ENCODE results near the gene RPS6KC1. TPM values are rescaled to one million over a fixed set of nuclear protein-coding genes. Genes with fewer than 3 reads are reported as not detected.
"Not testable (repeated sequence)": the region's sequence is repeated elsewhere in the genome, so short reads cannot be mapped to it uniquely, and the experiment has no call there.

Gene RPS6KC1
- total and polyA plus RNA-seq, 7 experiments from 2014 or later: 5.4 to 18.9 (median 11.5) TPM

DNA sequence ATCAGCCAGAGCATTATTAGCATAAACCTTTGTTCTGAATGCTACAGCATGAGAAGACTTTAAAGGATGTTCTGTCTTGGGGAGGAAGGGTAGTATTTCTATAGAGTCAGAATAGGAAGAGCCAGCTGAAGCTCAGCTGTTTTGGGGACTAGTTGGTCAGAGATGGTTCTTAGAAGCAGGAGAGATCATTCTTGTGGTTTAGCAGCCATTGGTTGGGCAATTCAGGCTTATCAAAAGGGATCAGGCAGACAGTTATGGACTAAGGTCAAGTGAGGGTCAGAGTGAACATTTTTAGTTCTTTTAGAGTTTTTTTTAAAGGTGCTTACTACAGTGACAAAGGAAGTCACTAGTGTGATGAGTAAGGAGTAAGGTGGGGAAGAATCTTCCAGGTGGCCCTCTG is 245.5 kb downstream of the RPS6KC1 start:
- no peak for ATAC-seq
- H3K4me1 ChIP-seq (ENCODE audit: control insufficient read depth in 2 of 2, insufficient read depth in 2 of 2, low read length in 2 of 2): no peaks in the 10 kb centered on the region
- H3K27me3 ChIP-seq (ENCODE audit: control insufficient read depth in 2 of 2, insufficient read depth in 2 of 2, low read length in 2 of 2): no peaks in the 10 kb centered on the region
- peaks cover 5 to 31% (median 10%) of the 10 kb centered on the region in 11 donors for H3K9me3 Mint-ChIP-seq
- no peak overlapping the region for H3K27ac ChIP-seq (ENCODE audit: low read depth, low read length)
- H3K36me3 Mint-ChIP-seq: peaks cover 0 to 9% (median 8%) of the 10 kb centered on the region in 5 donors
- no peaks in the 10 kb centered on the region for H3K27me3 Mint-ChIP-seq
- H3K36me3 ChIP-seq (ENCODE audit: control insufficient read depth in 2 of 3, insufficient read depth in 3 of 3, low read length in 3 of 3): no peaks in the 10 kb centered on the region
- intact Hi-C loops (cut with micrococcal nuclease): no loop called here
- no peak overlapping the region for H3K4me3 Mint-ChIP-seq
- ChIA-PET POLR2A (no interaction called here), CTCF (no interaction called here)
- H3K27ac Mint-ChIP-seq: no peak overlapping the region
- H3K9me3 ChIP-seq (ENCODE audit: control insufficient read depth in 2 of 3, low read length in 3 of 3): peaks cover 0 to 9% (median 0%) of the 10 kb centered on the region in 3 experiments
- DNase-seq: no peak
- no peaks in the 10 kb centered on the region for H3K4me1 Mint-ChIP-seq
- H3K4me3 ChIP-seq (ENCODE audit: low read length): no peak overlapping the region

GRCh38 chr1:213297021-213297420 is 246.0 kb downstream of the RPS6KC1 start:
- Mint-ChIP-seq H3K36me3 (peaks cover 0 to 9% (median 8%) of the 10 kb centered on the region in 5 donors), H3K27ac (no peak overlapping the region)
- H3K4me3 ChIP-seq (ENCODE audit: low read length): no peak overlapping the region

DNA sequence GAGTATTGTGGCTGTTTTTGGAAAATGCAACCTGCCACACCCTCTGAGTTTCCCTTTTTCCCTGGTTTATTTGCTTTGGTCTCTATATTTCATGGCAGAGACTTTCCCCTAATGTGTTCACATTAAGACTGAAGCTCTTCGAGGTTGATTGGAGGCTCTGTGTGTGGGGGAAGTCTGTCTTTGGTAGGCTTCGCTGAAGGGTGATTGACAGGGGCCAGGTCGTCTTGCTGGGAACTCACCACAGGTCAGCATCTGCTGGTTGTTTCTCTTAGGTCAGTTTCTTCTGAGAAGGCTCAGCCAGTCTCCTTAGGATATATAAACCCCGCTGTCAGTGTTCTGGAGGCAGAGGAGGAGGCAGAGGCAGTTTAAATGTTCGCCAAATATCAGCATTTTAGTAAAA is 249.4 kb downstream of the RPS6KC1 start:
- no peak overlapping the region for H3K4me3 ChIP-seq (ENCODE audit: low read length)
- peaks cover 4 to 29% (median 10%) of the 10 kb centered on the region in 11 donors for H3K9me3 Mint-ChIP-seq
- H3K4me1 Mint-ChIP-seq: no peaks in the 10 kb centered on the region
- DNase-seq (no peak), ATAC-seq (no peak)
- no peaks in the 10 kb centered on the region for H3K4me1 ChIP-seq (ENCODE audit: control insufficient read depth in 2 of 2, insufficient read depth in 2 of 2, low read length in 2 of 2)
- H3K27me3 Mint-ChIP-seq: no peaks in the 10 kb centered on the region
- no peak overlapping the region for H3K27ac ChIP-seq (ENCODE audit: low read depth, low read length)
- POLR2A ChIA-PET: no interaction called here
- H3K9me3 ChIP-seq (ENCODE audit: control insufficient read depth in 2 of 3, low read length in 3 of 3): peaks cover 0 to 9% (median 0%) of the 10 kb centered on the region in 3 experiments
- H3K27me3 ChIP-seq (ENCODE audit: control insufficient read depth in 2 of 2, insufficient read depth in 2 of 2, low read length in 2 of 2): no peaks in the 10 kb centered on the region
- intact Hi-C loops (cut with micrococcal nuclease): no loop called here
- no peak overlapping the region for H3K27ac Mint-ChIP-seq
- peaks cover 0 to 9% (median 8%) of the 10 kb centered on the region in 5 donors for H3K36me3 Mint-ChIP-seq
- H3K36me3 ChIP-seq (ENCODE audit: control insufficient read depth in 2 of 3, insufficient read depth in 3 of 3, low read length in 3 of 3): no peaks in the 10 kb centered on the region
- CTCF ChIA-PET: no interaction called here
- H3K4me3 Mint-ChIP-seq: no peak overlapping the region

More at GRCh38 chr1:213297021-213297420, 246.0 kb downstream of the RPS6KC1 start:
- intact Hi-C loops (cut with micrococcal nuclease): no loop called here
- ATAC-seq (no peak), DNase-seq (no peak)
- Mint-ChIP-seq H3K27me3 (no peaks in the 10 kb centered on the region), H3K4me3 (no peak overlapping the region), H3K4me1 (no peaks in the 10 kb centered on the region), H3K9me3 (peaks cover 5 to 31% (median 10%) of the 10 kb centered on the region in 11 donors)
- Histone ChIP-seq H3K36me3 (ENCODE audit: control insufficient read depth in 2 of 3, insufficient read depth in 3 of 3, low read length in 3 of 3) (no peaks in the 10 kb centered on the region), H3K4me1 (ENCODE audit: control insufficient read depth in 2 of 2, insufficient read depth in 2 of 2, low read length in 2 of 2) (no peaks in the 10 kb centered on the region), H3K27me3 (ENCODE audit: control insufficient read depth in 2 of 2, insufficient read depth in 2 of 2, low read length in 2 of 2) (no peaks in the 10 kb centered on the region), H3K27ac (ENCODE audit: low read depth, low read length) (no peak overlapping the region), H3K9me3 (ENCODE audit: control insufficient read depth in 2 of 3, low read length in 3 of 3) (peaks cover 0 to 9% (median 0%) of the 10 kb centered on the region in 3 experiments)
- CTCF ChIA-PET: no interaction called here
- POLR2A ChIA-PET: no interaction called here

GRCh38 chr1:213301524-213301923 is 250.5 kb downstream of the RPS6KC1 start:
- H3K9me3 ChIP-seq (ENCODE audit: control insufficient read depth in 2 of 3, low read length in 3 of 3); H3K36me3 ChIP-seq (ENCODE audit: control insufficient read depth in 2 of 3, insufficient read depth in 3 of 3, low read length in 3 of 3); H3K4me3 Mint-ChIP-seq; H3K27ac Mint-ChIP-seq; H3K4me1 ChIP-seq (ENCODE audit: control insufficient read depth in 2 of 2, insufficient read depth in 2 of 2, low read length in 2 of 2); intact Hi-C loops (cut with micrococcal nuclease); H3K4me3 ChIP-seq (ENCODE audit: low read length); H3K36me3 Mint-ChIP-seq; H3K27me3 Mint-ChIP-seq; H3K27ac ChIP-seq (ENCODE audit: low read depth, low read length); CTCF ChIA-PET; DNase-seq; H3K27me3 ChIP-seq (ENCODE audit: control insufficient read depth in 2 of 2, insufficient read depth in 2 of 2, low read length in 2 of 2); ATAC-seq; H3K4me1 Mint-ChIP-seq; POLR2A ChIA-PET: not testable (repeated sequence)
- peaks cover 0 to 21% (median 5%) of the 10 kb centered on the region in 11 donors for H3K9me3 Mint-ChIP-seq

DNA sequence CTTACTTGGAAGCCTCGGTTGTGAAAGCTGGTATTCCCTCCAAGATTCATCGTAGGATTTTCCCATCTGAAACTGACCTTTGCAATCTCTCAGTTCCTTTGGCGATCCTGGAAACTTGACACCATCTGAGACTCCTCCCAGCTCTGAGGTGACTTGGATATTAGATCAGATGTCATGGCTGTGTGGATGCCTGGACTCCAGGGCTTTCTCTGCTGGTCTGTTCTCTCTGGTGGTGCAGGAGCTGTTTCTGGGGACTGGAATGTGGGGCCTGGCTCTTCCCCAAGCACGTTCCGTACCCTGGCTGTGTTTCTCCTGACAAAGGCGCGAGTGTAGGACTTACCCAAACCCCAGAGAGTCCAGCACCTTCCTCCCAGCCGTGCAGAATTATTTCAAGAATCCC is 252.2 kb downstream of the RPS6KC1 start:
- H3K4me1 ChIP-seq (ENCODE audit: control insufficient read depth in 2 of 2, insufficient read depth in 2 of 2, low read length in 2 of 2): no peaks in the 10 kb centered on the region

GRCh38 chr1:213315571-213315970 is 264.5 kb downstream of the RPS6KC1 start:
- no peak overlapping the region for H3K4me3 Mint-ChIP-seq
- no peaks in the 10 kb centered on the region for H3K4me1 Mint-ChIP-seq
- H3K27ac Mint-ChIP-seq: no peak overlapping the region
- POLR2A ChIA-PET: no interaction called here
- no peak overlapping the region for H3K27ac ChIP-seq (ENCODE audit: low read depth, low read length)
- peaks cover 0 to 21% (median 10%) of the 10 kb centered on the region in 5 donors for H3K27me3 Mint-ChIP-seq
- H3K4me1 ChIP-seq (ENCODE audit: control insufficient read depth in 2 of 2, insufficient read depth in 2 of 2, low read length in 2 of 2): no peaks in the 10 kb centered on the region
- no peaks in the 10 kb centered on the region for H3K36me3 ChIP-seq (ENCODE audit: control insufficient read depth in 2 of 3, insufficient read depth in 3 of 3, low read length in 3 of 3)
- no peaks in the 10 kb centered on the region for H3K27me3 ChIP-seq (ENCODE audit: control insufficient read depth in 2 of 2, insufficient read depth in 2 of 2, low read length in 2 of 2)
- no peak for ATAC-seq
- H3K9me3 ChIP-seq (ENCODE audit: control insufficient read depth in 2 of 3, low read length in 3 of 3): peaks cover 0 to 3% (median 0%) of the 10 kb centered on the region in 3 experiments
- peaks cover 0 to 10% (median 2%) of the 10 kb centered on the region in 11 donors for H3K9me3 Mint-ChIP-seq
- no peak for DNase-seq
- intact Hi-C loops (cut with micrococcal nuclease): no loop called here
- peaks cover 0 to 3% (median 0%) of the 10 kb centered on the region in 5 donors for H3K36me3 Mint-ChIP-seq
- CTCF ChIA-PET: no interaction called here
- H3K4me3 ChIP-seq (ENCODE audit: low read length): no peak overlapping the region

More for the DNA sequence above, 252.2 kb downstream of the RPS6KC1 start:
- intact Hi-C loops (cut with micrococcal nuclease): loop anchor here in 1 of 2 donors (1.0 kb wide), 1 partner anchor 37 kb away; no protein-coding TSS in a partner anchor
- Histone ChIP-seq H3K4me3 (ENCODE audit: low read length) (no peak overlapping the region), H3K9me3 (ENCODE audit: control insufficient read depth in 2 of 3, low read length in 3 of 3) (no peaks in the 10 kb centered on the region), H3K27me3 (ENCODE audit: control insufficient read depth in 2 of 2, insufficient read depth in 2 of 2, low read length in 2 of 2) (no peaks in the 10 kb centered on the region), H3K27ac (ENCODE audit: low read depth, low read length) (no peak overlapping the region), H3K36me3 (ENCODE audit: control insufficient read depth in 2 of 3, insufficient read depth in 3 of 3, low read length in 3 of 3) (no peaks in the 10 kb centered on the region)
- Mint-ChIP-seq H3K36me3 (peaks cover 0 to 4% (median 0%) of the 10 kb centered on the region in 5 donors), H3K9me3 (peaks cover 0 to 6% (median 0%) of the 10 kb centered on the region in 11 donors), H3K4me1 (no peaks in the 10 kb centered on the region), H3K4me3 (no peak overlapping the region), H3K27ac (no peak overlapping the region), H3K27me3 (no peaks in the 10 kb centered on the region)
- DNase-seq (no peak), ATAC-seq (no peak)
- CTCF ChIA-PET: no interaction called here
- POLR2A ChIA-PET: no interaction called here

DNA sequence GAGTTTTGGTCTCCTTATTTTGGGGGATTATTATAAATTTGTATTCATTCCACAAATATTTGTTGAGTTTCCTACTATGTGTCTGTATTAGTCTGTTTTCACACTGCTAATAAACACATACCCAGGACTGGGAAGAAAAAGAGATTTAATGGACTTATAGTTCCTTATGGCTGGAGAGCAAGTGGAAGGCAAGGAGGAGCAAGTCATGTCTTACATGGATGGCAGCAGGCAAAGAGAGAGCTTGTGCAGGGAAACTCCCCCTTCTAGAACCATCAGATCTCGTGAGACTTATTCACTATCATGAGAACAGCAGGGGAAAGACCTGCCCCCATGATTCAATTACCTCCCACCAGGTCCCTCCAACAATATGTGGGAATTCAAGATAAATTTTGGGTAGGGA is 267.4 kb downstream of the RPS6KC1 start:
- H3K36me3 ChIP-seq (ENCODE audit: control insufficient read depth in 2 of 3, insufficient read depth in 3 of 3, low read length in 3 of 3); H3K27ac Mint-ChIP-seq; H3K4me1 Mint-ChIP-seq; H3K27ac ChIP-seq (ENCODE audit: low read depth, low read length); intact Hi-C loops (cut with micrococcal nuclease); ATAC-seq; H3K4me3 ChIP-seq (ENCODE audit: low read length); H3K4me1 ChIP-seq (ENCODE audit: control insufficient read depth in 2 of 2, insufficient read depth in 2 of 2, low read length in 2 of 2); POLR2A ChIA-PET; H3K36me3 Mint-ChIP-seq; DNase-seq; H3K27me3 ChIP-seq (ENCODE audit: control insufficient read depth in 2 of 2, insufficient read depth in 2 of 2, low read length in 2 of 2); CTCF ChIA-PET; H3K9me3 ChIP-seq (ENCODE audit: control insufficient read depth in 2 of 3, low read length in 3 of 3); H3K4me3 Mint-ChIP-seq: not testable (repeated sequence)
- H3K9me3 Mint-ChIP-seq: peaks cover 0 to 14% (median 3%) of the 10 kb centered on the region in 11 donors
- H3K27me3 Mint-ChIP-seq: peaks cover 0 to 16% (median 9%) of the 10 kb centered on the region in 5 donors

Measured in naive thymus-derived CD4-positive, alpha-beta T cell (primary cell).